Heart left ventricle (tissue), 16 donors: ENCODE results near the gene TBC1D1. TPM values are rescaled to one million over a fixed set of nuclear protein-coding genes. Genes with fewer than 3 reads are reported as not detected.

ENCODE experiments used
- ATAC-seq, 4 donors: fragments of 200-7000 bp; cut with Tn5 transposase; one replicate each; pipeline ENCODE4 v1.9.1; 2020 to 2022; ENCODE audit warnings: moderate library complexity in 4 of 4, mild to moderate bottlenecking in 3 of 4, moderate number of reproducible peaks in 1 of 4
- DNase-seq, 5 donors: peaks; one replicate each; pipeline ENCODE4 v3.0.0-alpha.2; 2020
- H3K27ac ChIP-seq, 12 donors: fragments of 200-600 bp; sonication (generic) in 4 of 12; one replicate each; pipeline versions ENCODE4 v1.5.0 to v1.8.0; 2016 to 2022; ENCODE audit warnings: mild to moderate bottlenecking in 2 of 12
- H3K27me3 ChIP-seq, 9 donors: fragments of 200-600 bp; sonication (generic) in 2 of 9; one replicate each; pipeline versions ENCODE4 v1.5.1 to v1.8.0; 2016 to 2022; ENCODE audit warnings: mild to moderate bottlenecking in 3 of 9
- H3K36me3 ChIP-seq, 9 donors: fragments of 200-600 bp; sonication (generic) in 2 of 9; one replicate each; pipeline versions ENCODE4 v1.5.0 to v1.8.0; 2018 to 2022; ENCODE audit warnings: mild to moderate bottlenecking in 2 of 9
- H3K4me1 ChIP-seq, 12 donors: fragments of 200-600 bp; sonication (generic) in 4 of 12; one replicate each; pipeline versions ENCODE4 v1.5.0 to v1.8.0; 2016 to 2022; ENCODE audit warnings: mild to moderate bottlenecking in 3 of 12
- H3K4me3 ChIP-seq, 12 donors: fragments of 200-600 bp; sonication (generic) in 4 of 12; one replicate each; pipeline versions ENCODE4 v1.5.0 to v1.8.0; 2017 to 2022; ENCODE audit warnings: mild to moderate bottlenecking in 9 of 12, moderate library complexity in 4 of 12
- H3K9me3 ChIP-seq, 12 donors: fragments of 200-600 bp; sonication (generic) in 4 of 12; one replicate each; pipeline versions ENCODE4 v1.5.0 to v1.8.0; 2016 to 2022; ENCODE audit warnings: mild to moderate bottlenecking in 1 of 12
- POLR2A ChIP-seq, 2 donors: fragments of 450-650 bp; IDR thresholded peaks; one replicate each; pipeline ENCODE4 v1.6.1; 2017; ENCODE audit warnings: antibody characterized with exemption in 2 of 2, mild to moderate bottlenecking in 2 of 2, moderate library complexity in 2 of 2
- WGBS, 4 donors: extraction: QIAGEN DNeasy Blood & Tissue Kit in 2 of 4; methylation state at CpG; one replicate each; pipeline versions ENCODE4 v1.1.5 to v1.1.7; 2013 to 2018; 5-methylcytosine and 5-hydroxymethylcytosine counted together
- intact Hi-C, 10 donors: fragments of 100-400 bp; cut with DNase I; formaldehyde crosslinking; loops; one replicate each; pipeline versions ENCODE4 v1.11.1 to v1.14.2; 2022
- polyA plus RNA-seq, 2 donors: library from polyadenylated mRNA; stranded (reverse); fragments of 200-250 nt; gene quantifications; one replicate each; pipeline ENCODE4 v1.2.3, GENCODE V29; 2013
- total RNA-seq, 9 donors: library from RNA; depleted of rRNA in 2 of 9; stranded (reverse); fragments of >200 nt in 2 of 9; fragmentation: NEBNext Ultra II Directional in 3 of 9; extraction: Animal tissue kit (Norgen Biotek cat#: 25700) in 3 of 9; gene quantifications; one replicate each; pipeline versions ENCODE4 v1.1.0 to v1.2.4, GENCODE V29; 2016 to 2023
- TF ChIP-seq, protein P1 (sequence below), 12 donors: fragments of 200-600 bp; sonication (generic) in 4 of 12; IDR thresholded peaks; one replicate each; pipeline versions ENCODE4 v1.5.0 to v1.8.0; 2018 to 2022; ENCODE audit warnings: antibody characterized with exemption in 12 of 12, mild to moderate bottlenecking in 5 of 12
- donor health status: ischemic (EF 13 %, LVEDD 7.1; RV severe dilation, severe dysfunction).
- donor health status: healthy with polysubstance abuse.
- donor health status: DM: no; HTN: yes; CAD: no.
- donor health status: DM: no; HTN: no; CAD: no.
- donor health status: ischemic (EF 25% LVEDD 6.9; RV normal size, moderate dysfunction).
- donor health status: ischemic (EF 25% LVEDD 5.7; RV mildly dilated, moderate dysfunction).
- donor health status: healthy.
- donor health status: DM: yes; HTN: yes; CAD: no.
- donor health status: ischemic (EF 35%, LVEDD 5.7; RV mildly dilated, moderate dysfunction).
- donor health status: nonischemic (EF 11% LVEDD 7.7; RV severe dilation, severe dysfunction).
- donor health status: DM: yes; HTN: yes; CAD: no.
- donor health status: PGD.
- donor health status: ischemic (EF 29% LVEDD 5.4; RV normal size, mild dysfunction).
- donor health status: nonischemic (EF 23%, LVEDD 6.1; RV moderate dilation, normal function).

The TBC1D1 gene
- total and polyA plus RNA-seq, 11 donors: 81.7 to 269 (median 140) TPM

DNA sequence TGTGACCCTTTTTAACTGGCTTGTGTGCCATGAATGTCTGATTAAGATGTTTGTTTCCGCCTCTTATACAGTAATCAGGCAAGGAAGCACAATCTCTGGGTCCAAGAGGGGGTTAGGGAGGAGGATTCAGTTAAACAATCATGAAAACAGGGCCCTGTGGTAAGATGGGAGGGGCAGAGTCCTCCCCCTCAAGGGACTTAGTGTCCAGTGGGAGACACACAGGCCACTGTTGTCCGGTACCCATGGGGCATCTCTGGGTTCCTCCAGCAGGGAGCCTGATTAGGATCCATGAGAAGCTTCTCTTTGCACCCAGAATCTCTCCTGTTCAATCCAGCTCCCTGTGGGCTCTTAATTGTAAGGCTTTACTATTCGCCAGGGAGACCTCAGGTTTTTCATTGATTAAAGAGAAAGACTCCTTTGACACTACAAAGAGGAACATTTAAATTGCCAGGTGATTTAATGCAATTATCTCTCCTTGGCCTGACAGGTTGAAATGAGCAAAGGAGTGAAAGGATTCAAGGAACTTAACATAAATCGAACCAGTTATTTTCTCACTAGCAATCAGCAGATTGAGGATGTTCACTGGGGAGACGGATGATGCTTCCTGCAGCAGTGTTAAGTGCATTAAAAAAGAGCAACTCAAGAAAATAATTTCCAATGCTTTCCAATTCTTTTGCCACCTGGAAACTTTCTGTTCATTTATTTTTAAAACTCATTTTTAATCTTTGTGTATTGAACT, 294.7 kb downstream of the TBC1D1 start:
- Histone ChIP-seq H3K27me3 (no peaks in the 10 kb centered on the region), H3K4me1 (peaks cover 0 to 18% (median 6%) of the 10 kb centered on the region in 12 donors), H3K36me3 (no peaks in the 10 kb centered on the region), H3K4me3 (no peak overlapping the region), H3K27ac (no peak overlapping the region), H3K9me3 (no peaks in the 10 kb centered on the region)
- WGBS, 4 donors: 71 to 94% (median 83%) methylated on average over 5 of the region's 5 CpGs
- intact Hi-C loops: loop anchor here in 3 of 10 donors (5.0 to 10.0 kb wide), 2 partner anchors 129 to 132 kb away; no protein-coding TSS in a partner anchor
- TF ChIP-seq, protein P1, sequence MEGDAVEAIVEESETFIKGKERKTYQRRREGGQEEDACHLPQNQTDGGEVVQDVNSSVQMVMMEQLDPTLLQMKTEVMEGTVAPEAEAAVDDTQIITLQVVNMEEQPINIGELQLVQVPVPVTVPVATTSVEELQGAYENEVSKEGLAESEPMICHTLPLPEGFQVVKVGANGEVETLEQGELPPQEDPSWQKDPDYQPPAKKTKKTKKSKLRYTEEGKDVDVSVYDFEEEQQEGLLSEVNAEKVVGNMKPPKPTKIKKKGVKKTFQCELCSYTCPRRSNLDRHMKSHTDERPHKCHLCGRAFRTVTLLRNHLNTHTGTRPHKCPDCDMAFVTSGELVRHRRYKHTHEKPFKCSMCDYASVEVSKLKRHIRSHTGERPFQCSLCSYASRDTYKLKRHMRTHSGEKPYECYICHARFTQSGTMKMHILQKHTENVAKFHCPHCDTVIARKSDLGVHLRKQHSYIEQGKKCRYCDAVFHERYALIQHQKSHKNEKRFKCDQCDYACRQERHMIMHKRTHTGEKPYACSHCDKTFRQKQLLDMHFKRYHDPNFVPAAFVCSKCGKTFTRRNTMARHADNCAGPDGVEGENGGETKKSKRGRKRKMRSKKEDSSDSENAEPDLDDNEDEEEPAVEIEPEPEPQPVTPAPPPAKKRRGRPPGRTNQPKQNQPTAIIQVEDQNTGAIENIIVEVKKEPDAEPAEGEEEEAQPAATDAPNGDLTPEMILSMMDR (IDR thresholded peaks at IDR 0.05): no peak
- no peak for TF ChIP-seq POLR2A (IDR thresholded peaks at IDR 0.05)
- no peak for DNase-seq
- ATAC-seq: no peak

- Histone ChIP-seq H3K4me1 (peaks cover 0 to 37% (median 14%) of the 10 kb centered on the region in 12 donors), H3K4me3 (no peak overlapping the region), H3K9me3 (no peaks in the 10 kb centered on the region), H3K27ac (no peak overlapping the region), H3K27me3 (no peaks in the 10 kb centered on the region), H3K36me3 (no peaks in the 10 kb centered on the region)
- no peak for ATAC-seq
- intact Hi-C loops: loop anchor here in 3 of 10 donors (5.0 to 10.0 kb wide), 2 partner anchors 127 to 129 kb away; no protein-coding TSS in a partner anchor
- no peak for TF ChIP-seq POLR2A (IDR thresholded peaks at IDR 0.05)
- WGBS, 4 donors: 88 to 98% (median 95%) methylated on average over 9 of the region's 9 CpGs
- DNase-seq: no peak
These were observed 297.3 kb downstream of the TBC1D1 start for GRCh38 chr4:38188136-38188535.

DNA sequence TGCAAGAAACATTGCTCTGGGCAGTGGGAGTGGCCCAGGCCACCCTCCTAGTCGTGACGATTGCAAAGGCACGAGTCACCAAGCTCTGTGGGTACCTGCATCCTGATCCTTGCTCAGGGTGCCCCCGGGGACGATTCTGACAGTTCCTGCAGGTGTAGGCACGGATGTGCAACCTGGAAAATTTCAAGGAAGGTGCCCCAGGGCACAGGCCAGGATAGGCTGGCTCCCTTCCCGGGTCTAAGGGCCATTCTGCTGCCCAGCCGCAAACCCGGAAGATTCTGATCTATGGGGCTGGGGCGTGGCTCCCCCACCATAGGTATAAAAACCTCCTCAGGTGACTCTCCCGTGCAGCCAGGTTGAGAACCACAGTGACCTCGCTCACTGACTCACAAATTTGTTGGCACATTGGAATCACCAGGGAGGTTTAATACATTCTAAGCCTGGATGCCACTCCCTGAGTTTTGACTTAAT, 297.8 kb downstream of the TBC1D1 start:
- Histone ChIP-seq H3K27me3 (no peaks in the 10 kb centered on the region), H3K4me1 (peaks cover 0 to 43% (median 14%) of the 10 kb centered on the region in 12 donors), H3K9me3 (no peaks in the 10 kb centered on the region), H3K27ac (no peak overlapping the region), H3K36me3 (no peaks in the 10 kb centered on the region), H3K4me3 (no peak overlapping the region)
- DNase-seq (no peak), ATAC-seq (no peak)
- TF ChIP-seq POLR2A (IDR thresholded peaks at IDR 0.05): no peak
- TF ChIP-seq, protein P1 (IDR thresholded peaks at IDR 0.05): no peak
- WGBS, 4 donors: 69 to 84% (median 82%) methylated on average over 4 to 12 of the region's 12 CpGs
- intact Hi-C loops: loop anchor here in 3 of 10 donors (5.0 to 10.0 kb wide), 2 partner anchors 126 to 129 kb away; no protein-coding TSS in a partner anchor

Other genes starting within 250 kb of the TBC1D1 start
- gene RELL1, start 204.7 kb upstream of the TBC1D1 start, total RNA-seq: 10 to 100 TPM; 17.1 to 40.2 (median 28.5) TPM
- gene RELL1, start 204.7 kb upstream of the TBC1D1 start, polyA plus RNA-seq: 1 to 10 TPM; 2.0 to 9.6 TPM
- 10 to 100 TPM in 4 of 9 donors, 1 to 10 TPM in 5; 6.8 to 18.4 (median 8.7) TPM for gene PGM2, start 64.4 kb upstream of the TBC1D1 start, total RNA-seq
- 1 to 10 TPM; 3.3 to 7.5 TPM for gene PGM2, start 64.4 kb upstream of the TBC1D1 start, polyA plus RNA-seq
- gene PTTG2, start 69.3 kb downstream of the TBC1D1 start, total RNA-seq: 1 to 10 TPM in 4 of 9 donors, under 1 TPM in 2, not detected in 3; 0.48 to 2.3 (median 1.0) TPM
- 1 to 10 TPM in 1 of 2 donors, under 1 TPM in 1; 0.88 to 1.2 TPM for gene PTTG2, start 69.3 kb downstream of the TBC1D1 start, polyA plus RNA-seq